ENCODE data around the gene OLFML2B. TPM values are rescaled to one million over a fixed set of nuclear protein-coding genes. Genes with fewer than 3 reads are reported as not detected.

Gene OLFML2B
- total RNA-seq, 4 donors from 2014 or later, result 0.11 to 5.7 (median 1.7) TPM

- Histone ChIP-seq H3K36me3 (no peaks in the 10 kb centered on the region), H3K27me3 (no peaks in the 10 kb centered on the region), H3K9me3 (no peaks in the 10 kb centered on the region), H3K4me1 (peaks cover 0 to 12% (median 6%) of the 10 kb centered on the region in 3 donors), H3K4me3 (no peak overlapping the region), H3K27ac (no peak overlapping the region)
- 44 to 79% methylated on average over 2 of the region's 2 CpGs for WGBS, 2 donors
- DNase-seq, result no peak
- intact Hi-C loops (cut with DNase I), result no loop called here
- TF ChIP-seq POLR2A (IDR thresholded peaks at IDR 0.05) (no peak), CTCF (IDR thresholded peaks at IDR 0.05) (no peak)
Measured at GRCh38 chr1:162016631-162017030, 7.0 kb downstream of the OLFML2B start.

GRCh38 chr1:162015196-162015595 lies 8.5 kb downstream of the OLFML2B start:
- H3K27ac ChIP-seq, result no peak overlapping the region
- 50 to 63% methylated on average over 3 of the region's 3 CpGs for whole genome bisulfite sequencing, 2 donors
- TF ChIP-seq CTCF (IDR thresholded peaks at IDR 0.05), result no peak
- TF ChIP-seq POLR2A (IDR thresholded peaks at IDR 0.05), result no peak
- peaks cover 0 to under 1% (median 0%) of the 10 kb centered on the region in 4 donors for H3K27me3 ChIP-seq
- H3K4me3 ChIP-seq, result no peak overlapping the region
- no peaks in the 10 kb centered on the region for H3K36me3 ChIP-seq
- H3K9me3 ChIP-seq, result no peaks in the 10 kb centered on the region
- intact Hi-C loops (cut with DNase I), result no loop called here
- DNase-seq, result no peak
- peaks cover 0 to 19% (median 6%) of the 10 kb centered on the region in 3 donors for H3K4me1 ChIP-seq

GRCh38 chr1:162014202-162014601 lies 9.5 kb downstream of the OLFML2B start:
- H3K36me3 ChIP-seq, result no peaks in the 10 kb centered on the region
- no peak for DNase-seq
- 69 to 84% methylated on average over 2 of the region's 2 CpGs for WGBS, 2 donors
- H3K4me1 ChIP-seq, result peaks cover 0 to 16% (median under 1%) of the 10 kb centered on the region in 3 donors
- H3K27me3 ChIP-seq, result peaks cover 0 to 10% (median 0%) of the 10 kb centered on the region in 4 donors
- intact Hi-C loops (cut with DNase I), result no loop called here
- H3K4me3 ChIP-seq, result no peak overlapping the region
- H3K9me3 ChIP-seq, result no peaks in the 10 kb centered on the region
- TF ChIP-seq POLR2A (IDR thresholded peaks at IDR 0.05) (no peak), CTCF (IDR thresholded peaks at IDR 0.05) (no peak)
- no peak overlapping the region for H3K27ac ChIP-seq

- Histone ChIP-seq H3K9me3 (no peaks in the 10 kb centered on the region), H3K27me3 (peaks cover 0 to 11% (median 0%) of the 10 kb centered on the region in 4 donors), H3K36me3 (no peaks in the 10 kb centered on the region), H3K27ac (no peak overlapping the region), H3K4me3 (no peak overlapping the region), H3K4me1 (peaks cover 0 to 7% (median 0%) of the 10 kb centered on the region in 3 donors)
- TF ChIP-seq CTCF (IDR thresholded peaks at IDR 0.05), result no peak
- TF ChIP-seq POLR2A (IDR thresholded peaks at IDR 0.05), result no peak
- DNase-seq, result no peak
- intact Hi-C loops (cut with DNase I), result no loop called here
Measured at GRCh38 chr1:162013289-162013688, 10.4 kb downstream of the OLFML2B start.

GRCh38 chr1:162011337-162012012 lies 12.2 kb downstream of the OLFML2B start:
- WGBS, 2 donors, result 61 to 69% methylated on average over 4 to 5 of the region's 9 CpGs
- Histone ChIP-seq H3K4me1 (peaks cover 0 to 7% (median 0%) of the 10 kb centered on the region in 3 donors), H3K4me3 (no peak overlapping the region), H3K36me3 (no peaks in the 10 kb centered on the region), H3K27me3 (peaks cover 0 to 11% (median 0%) of the 10 kb centered on the region in 4 donors), H3K27ac (no peak overlapping the region), H3K9me3 (no peaks in the 10 kb centered on the region)
- intact Hi-C loops (cut with DNase I), result no loop called here
- TF ChIP-seq CTCF (IDR thresholded peaks at IDR 0.05), result no peak
- no peak for TF ChIP-seq POLR2A (IDR thresholded peaks at IDR 0.05)
- no peak for DNase-seq

All from esophagus squamous epithelium (tissue), 5 donors.